NCI-H748 treated with DMSO at 0.1 percent for 48 hours (cell line): Measurements from ENCODE around the gene MMP21.
A peak's percentile ranks its signal among the peaks of the same experiment; 100 is the strongest.

Source experiments
- DNase-seq: peaks from one replicate; lab custom pipeline; 2025; lab: John Stamatoyannopoulos, UW

MMP21 gene

GRCh38 chr10:125775491-125776106 lies at the start of gene MMP21:
TSS of gene MMP21 (minus strand) at chr10:125775821. CDS start at chr10:125775821, 0 bp downstream.
- no peak for DNase-seq

- no peak for DNase-seq
Measured at GRCh38 chr10:125824736-125825135, 49.1 kb upstream of the MMP21 start.

- no peak for DNase-seq
Measured at GRCh38 chr10:125823663-125824251, 48.1 kb upstream of the MMP21 start.

- DNase-seq, result peak; percentile 51
Measured at GRCh38 chr10:125822878-125823662, 47.4 kb upstream of the MMP21 start, which contains the start of the genes BCCIP and UROS. TSS of gene BCCIP (plus strand) at chr10:125823546. CDS start at chr10:125823558, 12 bp downstream. TSS of gene UROS (minus strand) at chr10:125823258. CDS start at chr10:125816499, 6,759 bp downstream.

DNA sequence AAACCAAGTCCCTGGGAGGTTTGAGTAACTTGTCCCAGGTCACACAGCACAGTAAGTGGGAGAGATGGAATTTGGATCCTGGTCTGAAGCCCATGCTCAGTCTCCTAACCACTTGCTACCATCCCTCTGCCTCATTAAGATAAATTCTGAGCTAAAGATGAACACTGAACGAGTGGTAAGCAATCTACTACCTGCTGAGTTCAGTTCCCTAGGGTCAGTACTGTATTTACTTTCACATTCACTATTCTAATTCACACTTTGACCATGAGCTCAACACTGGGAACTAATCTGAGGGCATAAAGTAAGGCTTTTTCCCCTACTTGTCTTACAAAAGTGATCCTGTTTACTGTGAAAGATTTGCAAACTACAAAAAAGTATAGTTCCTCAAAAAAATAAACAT lies 45.1 kb upstream of the MMP21 start:
- no peak for DNase-seq

GRCh38 chr10:125817337-125817946 lies 41.8 kb upstream of the MMP21 start:
- no peak for DNase-seq

DNA sequence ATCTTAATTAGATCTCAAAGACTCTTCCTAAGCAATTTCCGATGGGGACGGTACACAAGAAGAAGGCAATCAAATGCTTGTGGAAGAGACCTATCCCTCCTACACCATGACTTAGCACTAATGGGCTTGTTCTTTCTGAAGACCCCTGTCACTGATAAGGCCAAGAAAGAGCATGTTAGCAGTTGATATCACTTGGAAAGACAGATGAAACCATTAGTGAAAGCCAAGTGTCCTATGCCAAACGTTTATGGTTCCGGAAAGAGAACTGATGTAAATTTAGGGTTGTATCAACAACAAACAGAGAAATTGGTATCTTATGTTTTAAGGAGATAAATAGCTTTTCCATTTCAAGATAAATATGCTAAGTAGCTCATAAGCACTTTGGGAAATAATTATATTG lies 40.9 kb upstream of the MMP21 start:
- DNase-seq, result no peak

DNA sequence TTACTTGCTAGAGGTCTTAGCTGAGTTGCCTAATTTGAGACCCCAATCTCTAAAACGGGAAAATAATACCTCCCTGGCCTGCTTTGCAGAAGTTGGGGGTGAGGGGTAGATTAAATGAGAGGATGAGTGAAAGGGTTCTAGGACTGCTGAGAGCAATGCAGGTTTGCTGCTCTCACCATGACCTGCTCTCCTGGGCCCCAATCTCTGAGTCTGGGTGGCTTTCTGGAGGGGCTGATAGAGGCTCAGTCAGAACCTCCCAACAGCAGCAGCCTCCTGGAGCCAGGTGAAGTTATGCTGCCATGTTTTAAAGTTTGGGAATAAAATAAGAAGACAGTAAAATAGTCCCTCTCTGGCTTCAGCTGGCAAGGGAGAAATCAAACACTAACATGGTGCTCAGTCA lies 40.1 kb upstream of the MMP21 start:
- no peak for DNase-seq

GRCh38 chr10:125812128-125812750 lies 36.6 kb upstream of the MMP21 start:
- no peak for DNase-seq

GRCh38 chr10:125811251-125811650 lies 35.6 kb upstream of the MMP21 start:
- no peak for DNase-seq

DNA sequence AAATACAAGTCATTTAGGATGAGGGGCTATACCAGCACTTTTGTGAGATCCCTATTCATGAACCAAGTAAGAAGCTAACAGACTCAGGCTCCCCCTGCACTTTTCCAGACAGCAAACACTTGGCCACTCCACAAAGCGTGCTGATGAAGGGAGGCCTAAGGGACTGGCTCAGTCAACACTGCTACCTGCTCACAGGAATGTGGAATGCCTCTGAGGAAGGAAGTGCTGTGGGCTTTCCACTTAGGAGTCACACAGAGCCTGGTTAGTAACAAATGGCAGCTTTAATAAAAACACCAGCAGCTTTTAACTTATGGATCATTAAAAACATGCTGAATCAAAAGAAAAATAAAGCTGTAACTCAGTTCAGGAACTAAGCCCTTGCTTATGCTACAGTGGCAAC lies 32.4 kb upstream of the MMP21 start:
- DNase-seq, result no peak

- DNase-seq, result no peak
Measured at GRCh38 chr10:125802739-125803138, 27.1 kb upstream of the MMP21 start.

DNA sequence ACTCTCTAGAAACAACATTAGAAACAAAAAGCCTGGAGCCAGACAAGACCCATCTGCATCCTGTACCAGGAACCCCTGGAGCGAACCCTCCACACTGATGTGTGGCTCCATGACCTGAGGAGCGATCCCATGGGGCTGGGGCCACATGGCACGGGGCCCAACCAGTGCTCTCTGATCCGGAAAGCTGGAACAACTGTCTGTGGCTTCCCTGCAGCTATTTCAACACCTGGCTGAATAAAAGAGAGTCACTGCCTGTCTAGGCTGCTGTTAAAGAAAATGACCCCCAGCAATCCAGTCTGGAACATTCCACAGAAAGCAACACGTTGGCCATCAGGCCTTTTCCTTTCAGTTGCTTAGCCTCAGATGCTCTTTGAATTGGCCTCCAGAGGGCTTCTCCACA lies 26.5 kb upstream of the MMP21 start:
- no peak for DNase-seq

DNA sequence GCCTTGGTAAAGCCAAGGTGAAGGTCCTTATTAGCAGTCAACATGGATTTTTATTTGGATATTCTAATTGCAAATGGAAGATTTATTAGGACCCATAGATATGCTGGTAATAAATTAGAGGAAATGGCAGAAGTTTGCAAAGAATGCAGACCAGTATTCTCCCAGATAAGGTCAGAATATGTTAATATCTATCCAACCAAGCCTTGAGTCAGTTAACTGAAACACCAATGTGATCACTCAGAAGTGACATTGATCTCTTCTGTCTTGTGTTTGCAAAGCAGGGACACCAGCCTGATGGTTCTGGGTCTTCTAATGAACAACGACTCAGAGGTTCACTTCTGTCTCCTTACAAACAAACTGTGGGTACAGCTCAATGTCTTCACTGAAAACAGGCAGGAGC lies 26.0 kb upstream of the MMP21 start:
- no peak for DNase-seq

DNA sequence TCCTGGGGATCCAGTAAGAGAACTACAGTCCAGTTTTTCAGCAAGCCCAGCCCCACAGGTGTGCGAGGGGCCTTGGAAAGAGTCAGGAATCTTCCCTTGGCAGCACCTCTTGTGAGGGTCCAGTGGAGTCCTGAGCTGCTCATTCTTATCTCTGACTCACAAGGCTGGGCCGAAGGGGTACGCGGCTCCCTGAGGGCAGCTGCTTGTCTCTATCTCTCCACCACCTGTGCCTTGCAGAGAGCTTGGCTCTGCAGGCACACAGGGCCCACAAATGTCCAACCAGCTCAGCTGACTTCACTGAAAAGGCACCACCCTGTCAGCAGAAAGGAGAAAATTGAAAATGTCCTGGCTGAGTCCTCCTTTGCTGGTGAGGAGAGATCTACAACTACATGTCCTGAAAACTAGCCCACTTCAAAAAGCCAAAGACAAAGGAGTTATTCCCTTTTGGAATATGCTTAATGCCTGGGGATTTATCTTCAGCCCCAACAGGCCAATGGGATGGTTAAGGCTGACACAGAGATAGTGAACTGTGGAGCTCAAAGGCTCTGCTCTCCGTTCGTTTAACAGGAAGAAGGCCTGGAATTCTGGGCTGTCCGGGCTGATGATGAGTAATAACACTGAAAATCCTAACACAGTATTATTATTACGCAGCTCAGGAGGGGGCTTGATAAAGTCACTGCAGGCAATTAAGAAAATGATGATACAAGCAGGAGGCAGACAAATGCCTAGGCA lies 24.0 kb upstream of the MMP21 start:
- no peak for DNase-seq

GRCh38 chr10:125797994-125798662 lies 22.5 kb upstream of the MMP21 start:
- DNase-seq, result no peak

DNA sequence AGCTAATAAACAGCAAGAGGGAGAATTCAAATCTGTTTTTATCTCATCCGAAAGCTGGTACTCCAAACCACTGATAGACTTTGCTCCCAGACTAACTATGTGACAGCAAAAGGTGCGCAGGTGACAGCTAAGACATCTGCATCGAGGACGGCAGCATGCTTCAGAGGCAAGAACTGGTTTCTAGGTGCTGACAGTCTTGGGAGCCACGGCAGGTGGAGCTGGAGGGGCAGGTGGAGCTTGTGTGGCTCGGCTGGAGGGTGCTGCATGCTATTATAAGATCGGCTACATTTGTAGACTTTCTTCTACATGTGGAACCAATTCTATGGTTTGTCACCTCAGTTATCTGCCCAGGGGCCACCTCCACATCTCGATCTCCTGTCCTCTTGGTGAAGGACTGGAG lies 21.8 kb upstream of the MMP21 start:
- no peak for DNase-seq

DNA sequence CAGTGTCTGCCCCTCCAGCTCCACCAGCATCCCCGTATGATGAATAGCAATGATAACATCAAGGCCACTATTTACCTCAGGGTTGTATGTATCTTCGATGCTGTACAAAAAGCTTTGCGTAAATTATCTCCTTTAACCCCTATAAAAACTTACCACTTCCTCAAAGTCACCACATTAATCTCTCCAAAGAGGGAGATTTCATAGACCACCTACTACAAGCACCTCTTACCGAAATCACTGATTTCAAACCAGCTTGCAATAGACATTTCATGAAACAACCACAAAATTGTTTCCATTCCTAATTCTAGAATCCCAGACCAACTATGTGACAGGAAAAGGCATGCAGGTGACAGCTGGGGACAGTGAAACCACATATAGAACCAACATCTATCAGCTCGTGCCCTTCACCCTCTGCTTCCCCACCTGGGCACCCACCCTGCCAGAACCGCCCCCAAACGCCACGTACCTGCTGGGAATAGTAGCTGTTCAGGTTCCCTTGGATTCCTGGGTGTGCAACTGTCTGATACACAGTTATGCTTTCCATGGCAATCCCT lies 20.1 kb upstream of the MMP21 start:
- no peak for DNase-seq

DNA sequence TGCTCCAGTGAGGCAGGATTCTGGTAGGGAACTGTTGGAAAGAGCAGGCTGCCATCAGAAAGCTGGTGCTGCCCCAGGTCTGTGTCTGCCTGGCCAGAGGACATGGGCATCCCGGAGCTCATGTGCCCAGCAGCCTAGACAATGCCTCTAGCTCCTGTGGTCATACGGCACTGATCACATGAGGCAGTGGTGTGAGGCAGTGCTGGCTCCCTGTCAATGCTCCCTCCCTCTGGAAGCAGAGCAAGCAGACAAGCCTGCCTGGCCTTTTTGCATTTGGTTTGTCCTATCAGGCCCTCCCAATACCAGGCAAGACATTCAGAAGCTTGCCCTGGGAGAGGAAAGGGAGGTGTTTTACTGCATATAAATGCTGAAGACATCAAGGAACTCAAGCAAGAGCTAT lies 19.5 kb upstream of the MMP21 start:
- no peak for DNase-seq
